ENCODE data around the gene SH3PXD2A. TPM values are rescaled to one million over a fixed set of nuclear protein-coding genes. Genes with fewer than 3 reads are reported as not detected.
"Not testable (repeated sequence)": the region's sequence is repeated elsewhere in the genome, so short reads cannot be mapped to it uniquely, and the experiment has no call there.

SH3PXD2A gene
- total and polyA plus RNA-seq, 5 donors from 2014 or later: 0.24 to 15.4 (median 0.47) TPM

DNA sequence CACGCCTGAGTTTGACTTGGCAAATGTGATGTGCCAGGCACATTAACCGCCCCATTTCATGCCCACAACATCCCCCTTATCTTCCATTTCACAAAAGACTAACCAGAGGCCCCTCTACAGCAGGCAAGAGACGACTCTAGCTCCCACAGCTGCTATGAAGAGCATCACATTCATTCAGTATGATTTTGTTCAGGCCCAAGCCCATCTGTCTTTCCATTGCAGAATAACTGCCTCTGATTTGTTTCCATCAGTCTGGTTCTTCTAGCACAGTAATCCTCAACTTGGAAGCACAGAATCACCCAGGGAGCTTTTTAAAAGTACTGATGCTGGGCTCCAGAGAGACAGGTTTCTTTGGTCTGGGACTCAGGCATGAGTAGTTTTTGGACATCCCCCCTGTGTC, 192.1 kb downstream of the SH3PXD2A start:
- Mint-ChIP-seq H3K27ac (peak overlapping the region; percentile 26 to 88 (median 64)), H3K36me3 (peaks cover 13% of the 10 kb centered on the region), H3K4me3 (peak overlapping the region in 3 of 4 donors; percentile 27 to 79 (median 52)), H3K27me3 (no peaks in the 10 kb centered on the region), H3K4me1 (peaks cover 4 to 33% (median 18%) of the 10 kb centered on the region in 4 donors), H3K9me3 (no peaks in the 10 kb centered on the region)
- Histone ChIP-seq H3K36me3 (ENCODE audit: control insufficient read depth, insufficient read depth, low read length) (no peaks in the 10 kb centered on the region), H3K9me3 (ENCODE audit: control insufficient read depth in 2 of 2, low read length in 2 of 2) (no peaks in the 10 kb centered on the region), H3K27ac (ENCODE audit: insufficient read depth, low read length, poor library complexity, severe bottlenecking) (no peak overlapping the region), H3K27me3 (ENCODE audit: control insufficient read depth, insufficient read depth, low read length) (no peaks in the 10 kb centered on the region), H3K4me1 (ENCODE audit: control insufficient read depth, insufficient read depth, low read length, poor library complexity, severe bottlenecking) (peaks cover 24% of the 10 kb centered on the region), H3K4me3 (ENCODE audit: low read depth, low read length) (no peak overlapping the region)
- ATAC-seq (ENCODE audit: low read depth in 2 of 2) (no peak), DNase-seq (no peak)

DNA sequence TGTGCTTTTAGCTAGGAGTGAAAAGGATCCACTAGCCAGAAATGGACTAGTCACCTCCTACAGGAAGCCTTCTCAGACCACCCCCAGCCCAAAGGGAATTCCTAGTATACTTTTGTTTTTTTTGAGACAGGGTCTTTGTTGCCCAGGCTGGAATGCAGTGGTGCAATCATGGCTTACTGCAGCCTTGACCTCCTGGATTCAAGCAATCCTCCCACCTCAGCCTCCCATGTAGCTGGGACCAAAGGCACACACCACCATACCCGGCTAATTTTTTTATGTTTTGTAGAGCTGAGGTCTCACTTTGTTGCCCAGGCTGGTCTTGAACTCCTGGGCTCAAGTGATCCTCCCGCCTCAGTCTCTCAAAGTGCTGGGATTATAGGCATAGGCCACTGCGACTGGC, 192.7 kb downstream of the SH3PXD2A start:
- DNase-seq; H3K9me3 ChIP-seq (ENCODE audit: control insufficient read depth in 2 of 2, low read length in 2 of 2); H3K9me3 Mint-ChIP-seq; ATAC-seq (ENCODE audit: low read depth in 2 of 2); H3K4me3 ChIP-seq (ENCODE audit: low read depth, low read length); H3K36me3 ChIP-seq (ENCODE audit: control insufficient read depth, insufficient read depth, low read length); H3K27ac ChIP-seq (ENCODE audit: insufficient read depth, low read length, poor library complexity, severe bottlenecking); H3K27me3 Mint-ChIP-seq; H3K27me3 ChIP-seq (ENCODE audit: control insufficient read depth, insufficient read depth, low read length): not testable (repeated sequence)
- Mint-ChIP-seq H3K4me3 (peak overlapping the region in 3 of 4 donors; percentile 16 to 79 (median 29)), H3K36me3 (peaks cover 18% of the 10 kb centered on the region), H3K27ac (peak overlapping the region; percentile 26 to 88 (median 82)), H3K4me1 (peaks cover 4 to 33% (median 18%) of the 10 kb centered on the region in 4 donors)
- peaks cover 24% of the 10 kb centered on the region for H3K4me1 ChIP-seq (ENCODE audit: control insufficient read depth, insufficient read depth, low read length, poor library complexity, severe bottlenecking)

DNA sequence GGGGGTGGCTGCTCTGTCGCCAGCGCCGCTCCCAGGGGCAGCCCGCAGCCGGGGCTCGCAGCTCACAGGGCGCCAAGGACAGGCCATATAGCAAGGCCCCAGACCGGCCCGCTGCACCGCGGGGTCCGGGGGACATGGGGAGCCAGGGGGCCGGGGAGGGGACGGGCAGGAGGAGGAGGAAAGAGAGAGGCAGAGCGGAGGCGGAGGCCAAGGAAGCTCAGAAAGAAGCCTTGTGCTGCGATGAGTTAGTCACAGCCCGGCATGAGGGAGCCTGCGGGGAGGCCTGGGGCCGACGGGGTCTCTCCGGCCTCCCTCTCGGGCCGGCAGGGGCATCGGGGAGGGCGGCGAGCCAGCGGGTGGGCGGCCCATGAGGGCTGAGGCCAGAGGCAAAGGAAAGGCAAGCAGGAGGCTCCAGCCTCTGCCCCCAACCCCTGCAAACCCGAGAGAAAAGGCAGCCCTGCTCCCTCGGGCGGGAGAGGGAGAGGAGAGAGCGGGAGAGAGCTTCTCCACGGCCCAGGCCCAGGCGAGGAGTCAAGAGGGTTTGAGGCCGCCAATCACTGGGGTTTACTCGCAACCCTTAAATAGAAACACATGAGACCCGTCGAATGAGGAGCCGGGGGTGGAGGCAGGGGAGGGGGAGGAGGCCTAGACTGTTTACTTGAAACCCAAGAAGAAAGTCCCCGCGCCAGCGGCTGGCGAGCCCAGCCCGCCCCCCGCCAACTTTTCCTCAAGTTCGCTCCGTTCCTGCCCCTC, 194.0 kb downstream of the SH3PXD2A start:
- Histone ChIP-seq H3K36me3 (ENCODE audit: control insufficient read depth, insufficient read depth, low read length) (peaks cover 13% of the 10 kb centered on the region), H3K27me3 (ENCODE audit: control insufficient read depth, insufficient read depth, low read length) (no peaks in the 10 kb centered on the region), H3K4me3 (ENCODE audit: low read depth, low read length) (no peak overlapping the region), H3K4me1 (ENCODE audit: control insufficient read depth, insufficient read depth, low read length, poor library complexity, severe bottlenecking) (peaks cover 24% of the 10 kb centered on the region), H3K9me3 (ENCODE audit: control insufficient read depth in 2 of 2, low read length in 2 of 2) (no peaks in the 10 kb centered on the region), H3K27ac (ENCODE audit: insufficient read depth, low read length, poor library complexity, severe bottlenecking) (peak overlapping the region; percentile 81)
- Mint-ChIP-seq H3K27ac (peak overlapping the region in 2 of 3 donors; percentile 88 to 95), H3K4me3 (peak overlapping the region; percentile 74 to 93 (median 82)), H3K36me3 (peaks cover 24% of the 10 kb centered on the region), H3K27me3 (no peaks in the 10 kb centered on the region), H3K9me3 (peaks cover 0 to 11% (median 0%) of the 10 kb centered on the region in 7 donors), H3K4me1 (peaks cover 4 to 33% (median 16%) of the 10 kb centered on the region in 4 donors)
- DNase-seq (peak; percentile 44 to 74 (median 58)), ATAC-seq (ENCODE audit: low read depth in 2 of 2) (peak; percentile 58 to 64)

DNA sequence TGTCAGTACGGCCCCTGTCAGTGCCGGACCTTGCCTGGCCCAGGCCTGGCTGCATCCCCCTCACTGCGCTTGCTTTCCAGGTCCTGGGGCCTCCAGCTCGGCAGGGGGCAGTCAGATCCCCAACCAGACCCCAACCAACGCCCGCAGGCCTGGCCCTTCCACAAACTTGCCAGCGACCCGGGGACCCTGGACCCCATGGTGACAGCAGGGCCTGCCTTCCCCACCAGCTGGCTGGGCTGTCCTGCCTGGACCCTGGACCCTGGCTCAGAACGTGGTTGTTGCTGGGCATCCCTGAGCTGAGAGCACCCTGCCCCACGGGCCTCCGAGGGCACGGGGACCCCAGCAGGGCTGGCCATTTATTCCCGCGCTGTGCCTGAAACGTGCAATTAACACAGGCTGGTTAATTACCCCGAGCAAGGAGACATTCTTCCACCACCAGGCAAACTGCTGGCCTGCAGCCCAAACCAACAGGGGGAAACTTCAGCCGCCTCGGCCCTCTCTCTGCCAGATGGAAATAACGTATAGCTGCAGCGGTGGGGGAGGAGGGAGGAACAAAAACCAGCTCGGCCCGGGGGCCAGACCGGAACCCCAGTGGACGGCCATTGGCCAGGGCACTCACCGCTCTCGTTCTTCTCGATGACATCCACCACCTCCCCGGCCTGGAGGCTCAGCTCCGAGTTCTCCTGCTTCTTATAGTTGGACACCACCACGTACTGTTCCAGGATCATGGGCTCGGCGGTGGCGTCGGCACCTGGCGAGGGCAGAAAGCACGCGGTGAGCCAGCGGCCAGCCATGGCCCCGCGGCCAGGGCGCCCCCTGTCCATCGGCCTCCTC, 194.8 kb downstream of the SH3PXD2A start:
- ATAC-seq (ENCODE audit: low read depth in 2 of 2) (no peak), DNase-seq (peak in 2 of 3 donors; percentile 16 to 23)
- peaks cover 19% of the 10 kb centered on the region for H3K36me3 Mint-ChIP-seq
- Histone ChIP-seq H3K27me3 (ENCODE audit: control insufficient read depth, insufficient read depth, low read length) (no peaks in the 10 kb centered on the region), H3K4me1 (ENCODE audit: control insufficient read depth, insufficient read depth, low read length, poor library complexity, severe bottlenecking) (peaks cover 24% of the 10 kb centered on the region), H3K36me3 (ENCODE audit: control insufficient read depth, insufficient read depth, low read length) (peaks cover 13% of the 10 kb centered on the region), H3K9me3 (ENCODE audit: control insufficient read depth in 2 of 2, low read length in 2 of 2) (no peaks in the 10 kb centered on the region), H3K4me3 (ENCODE audit: low read depth, low read length) (peak overlapping the region; percentile 73), H3K27ac (ENCODE audit: insufficient read depth, low read length, poor library complexity, severe bottlenecking) (peak overlapping the region; percentile 81)
- peak overlapping the region; percentile 89 to 96 (median 92) for H3K4me3 Mint-ChIP-seq
- H3K27ac Mint-ChIP-seq: peak overlapping the region; percentile 91 to 95 (median 94)
- peaks cover 0 to 11% (median 0%) of the 10 kb centered on the region in 7 donors for H3K9me3 Mint-ChIP-seq
- H3K27me3 Mint-ChIP-seq: no peaks in the 10 kb centered on the region
- peaks cover 3 to 37% (median 11%) of the 10 kb centered on the region in 4 donors for H3K4me1 Mint-ChIP-seq

DNA sequence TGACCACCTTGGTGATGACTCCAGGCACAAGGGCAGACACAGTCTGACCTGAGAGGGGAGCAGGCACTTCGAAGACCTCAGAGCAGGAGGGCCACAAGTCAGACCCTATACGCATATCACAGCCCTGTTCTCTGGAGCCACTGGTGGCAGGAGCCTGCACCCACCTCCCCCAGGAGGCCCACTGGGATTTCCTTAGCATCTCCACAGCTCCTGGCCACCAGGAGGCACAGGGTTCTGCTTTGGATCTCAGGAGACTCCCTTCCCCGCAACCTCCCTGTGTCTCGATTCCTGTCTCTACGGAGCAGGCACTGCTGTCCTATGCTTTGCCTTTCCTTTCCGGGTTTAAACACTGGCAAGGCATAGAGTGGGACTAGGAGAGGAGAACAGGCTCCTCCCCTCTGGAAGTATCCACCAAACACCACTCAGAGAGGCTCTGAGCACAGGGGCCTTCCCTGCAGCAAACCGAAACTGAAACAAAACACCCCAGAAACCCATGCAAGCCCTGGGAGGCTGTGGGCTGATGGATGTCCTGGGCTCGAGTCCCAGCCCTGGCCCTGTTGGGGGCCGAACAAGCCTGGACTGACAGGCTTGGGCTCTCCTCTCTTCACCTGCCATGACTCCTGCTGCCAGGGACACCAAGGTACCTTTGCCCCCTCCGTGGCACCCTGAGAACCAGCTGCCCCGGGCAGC, 195.6 kb downstream of the SH3PXD2A start:
- peaks cover 13% of the 10 kb centered on the region for H3K36me3 ChIP-seq (ENCODE audit: control insufficient read depth, insufficient read depth, low read length)
- H3K27me3 ChIP-seq (ENCODE audit: control insufficient read depth, insufficient read depth, low read length): no peaks in the 10 kb centered on the region
- H3K27ac ChIP-seq (ENCODE audit: insufficient read depth, low read length, poor library complexity, severe bottlenecking): peak overlapping the region; percentile 81
- H3K4me1 Mint-ChIP-seq: peaks cover under 1 to 37% (median 11%) of the 10 kb centered on the region in 4 donors
- peak overlapping the region; percentile 89 to 96 (median 92) for H3K4me3 Mint-ChIP-seq
- no peaks in the 10 kb centered on the region for H3K9me3 ChIP-seq (ENCODE audit: control insufficient read depth in 2 of 2, low read length in 2 of 2)
- H3K9me3 Mint-ChIP-seq: peaks cover 0 to 11% (median 0%) of the 10 kb centered on the region in 7 donors
- peak overlapping the region; percentile 73 for H3K4me3 ChIP-seq (ENCODE audit: low read depth, low read length)
- H3K36me3 Mint-ChIP-seq: peaks cover 19% of the 10 kb centered on the region
- H3K27me3 Mint-ChIP-seq: no peaks in the 10 kb centered on the region
- H3K4me1 ChIP-seq (ENCODE audit: control insufficient read depth, insufficient read depth, low read length, poor library complexity, severe bottlenecking): peaks cover 24% of the 10 kb centered on the region
- peak overlapping the region; percentile 91 to 95 (median 94) for H3K27ac Mint-ChIP-seq
- DNase-seq: peak; percentile 42 to 85 (median 54)
- peak; percentile 78 to 82 for ATAC-seq (ENCODE audit: low read depth in 2 of 2)

DNA sequence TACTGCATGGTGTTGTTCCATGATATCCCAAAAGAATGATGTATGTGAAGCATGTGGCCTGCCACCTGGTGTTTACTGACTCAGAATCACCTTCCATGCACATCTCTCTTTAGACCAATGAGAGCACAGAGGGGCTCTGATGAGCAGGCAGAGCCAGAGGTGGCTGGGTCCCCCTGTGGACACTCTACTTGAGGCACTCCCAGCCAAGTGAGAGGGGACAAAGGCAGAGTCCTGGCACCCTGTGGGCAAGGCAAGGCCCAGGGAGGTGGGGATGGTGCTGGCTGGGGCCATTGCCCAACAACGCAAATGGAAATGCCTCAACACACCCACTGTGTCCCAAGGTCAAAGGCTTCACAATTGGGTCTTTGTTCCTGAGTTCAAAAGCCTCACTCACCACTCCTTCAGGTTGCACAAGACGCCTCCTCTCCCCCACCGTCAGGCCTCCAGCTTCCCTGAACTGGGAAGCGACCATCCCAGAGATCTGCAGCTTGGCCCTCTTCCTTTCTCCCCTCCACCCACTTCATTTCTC, 197.3 kb downstream of the SH3PXD2A start:
- H3K4me3 ChIP-seq (ENCODE audit: low read depth, low read length): no peak overlapping the region
- peaks cover 0 to 11% (median 0%) of the 10 kb centered on the region in 7 donors for H3K9me3 Mint-ChIP-seq
- H3K27me3 Mint-ChIP-seq: no peaks in the 10 kb centered on the region
- H3K27ac Mint-ChIP-seq: peak overlapping the region in 2 of 3 donors; percentile 43 to 90
- peaks cover 0 to 39% (median 9%) of the 10 kb centered on the region in 4 donors for H3K4me1 Mint-ChIP-seq
- ATAC-seq (ENCODE audit: low read depth in 2 of 2) (no peak), DNase-seq (no peak)
- H3K36me3 ChIP-seq (ENCODE audit: control insufficient read depth, insufficient read depth, low read length): peaks cover 13% of the 10 kb centered on the region
- H3K27ac ChIP-seq (ENCODE audit: insufficient read depth, low read length, poor library complexity, severe bottlenecking): no peak overlapping the region
- H3K4me3 Mint-ChIP-seq: peak overlapping the region in 3 of 4 donors; percentile 21 to 71 (median 60)
- H3K36me3 Mint-ChIP-seq: peaks cover 16% of the 10 kb centered on the region
- H3K27me3 ChIP-seq (ENCODE audit: control insufficient read depth, insufficient read depth, low read length): no peaks in the 10 kb centered on the region
- H3K4me1 ChIP-seq (ENCODE audit: control insufficient read depth, insufficient read depth, low read length, poor library complexity, severe bottlenecking): peaks cover 24% of the 10 kb centered on the region
- H3K9me3 ChIP-seq (ENCODE audit: control insufficient read depth in 2 of 2, low read length in 2 of 2): no peaks in the 10 kb centered on the region

DNA sequence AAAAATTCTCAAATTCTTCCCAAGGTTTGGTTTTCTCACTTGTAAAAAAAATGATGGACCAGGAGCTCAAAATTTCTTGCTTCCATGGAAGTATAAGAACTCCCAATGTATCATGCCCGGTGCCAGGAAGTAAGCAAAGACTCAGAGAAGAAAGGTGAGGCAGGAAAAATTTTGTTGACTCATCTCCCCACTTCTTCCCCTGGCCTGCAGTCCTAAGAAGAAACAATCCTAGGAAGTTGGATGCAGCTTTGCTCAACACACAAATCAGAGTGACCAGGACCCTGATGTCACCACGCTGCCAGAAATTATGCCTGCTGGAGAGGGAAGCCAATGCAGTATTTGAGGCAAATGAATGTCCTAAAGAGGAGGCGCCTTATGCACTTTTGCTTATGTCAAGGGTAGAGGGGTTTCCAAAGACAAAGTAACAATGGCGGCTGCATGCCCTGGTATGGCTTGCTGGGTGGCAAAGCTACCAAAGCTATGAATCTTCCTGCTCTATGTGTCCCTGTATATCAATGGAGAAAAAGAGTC, 198.2 kb downstream of the SH3PXD2A start:
- H3K9me3 ChIP-seq (ENCODE audit: control insufficient read depth in 2 of 2, low read length in 2 of 2): no peaks in the 10 kb centered on the region
- DNase-seq: no peak
- no peak overlapping the region for H3K27ac ChIP-seq (ENCODE audit: insufficient read depth, low read length, poor library complexity, severe bottlenecking)
- peaks cover 13% of the 10 kb centered on the region for H3K36me3 ChIP-seq (ENCODE audit: control insufficient read depth, insufficient read depth, low read length)
- H3K4me1 ChIP-seq (ENCODE audit: control insufficient read depth, insufficient read depth, low read length, poor library complexity, severe bottlenecking): peaks cover 24% of the 10 kb centered on the region
- Mint-ChIP-seq H3K36me3 (peaks cover 19% of the 10 kb centered on the region), H3K4me1 (peaks cover 0 to 37% (median 8%) of the 10 kb centered on the region in 4 donors), H3K4me3 (peak overlapping the region in 2 of 4 donors; percentile 60 to 68), H3K9me3 (peaks cover 0 to 11% (median 0%) of the 10 kb centered on the region in 7 donors), H3K27me3 (no peaks in the 10 kb centered on the region), H3K27ac (no peak overlapping the region)
- H3K27me3 ChIP-seq (ENCODE audit: control insufficient read depth, insufficient read depth, low read length): no peaks in the 10 kb centered on the region
- H3K4me3 ChIP-seq (ENCODE audit: low read depth, low read length): no peak overlapping the region
- ATAC-seq (ENCODE audit: low read depth in 2 of 2): no peak
